ENCODE measurements around the gene SYCP2. TPM values are rescaled to one million over a fixed set of nuclear protein-coding genes. Genes with fewer than 3 reads are reported as not detected.
"Not testable (repeated sequence)": the region's sequence is repeated elsewhere in the genome, so short reads cannot be mapped to it uniquely, and the experiment has no call there.

SYCP2 gene
- total RNA-seq, 1 experiment from 2014 or later, result 1.7 TPM

- DNase-seq (ENCODE audit: low read depth), result no peak
Observed at GRCh38 chr20:59911041-59911440, 22.4 kb downstream of the SYCP2 start.

- DNase-seq (ENCODE audit: low read depth), result no peak
Observed at GRCh38 chr20:59908855-59909254, 24.6 kb downstream of the SYCP2 start.

GRCh38 chr20:59903621-59904020 is 29.8 kb downstream of the SYCP2 start:
- DNase-seq (ENCODE audit: low read depth), result no peak

- no peak for DNase-seq (ENCODE audit: low read depth)
Observed at GRCh38 chr20:59902470-59902869, 31.0 kb downstream of the SYCP2 start.

GRCh38 chr20:59895908-59896307 is 37.5 kb downstream of the SYCP2 start:
- no peak for DNase-seq (ENCODE audit: low read depth)

- no peak for DNase-seq (ENCODE audit: low read depth)
Observed at GRCh38 chr20:59891581-59891980, 41.9 kb downstream of the SYCP2 start.

- not testable (repeated sequence) for DNase-seq (ENCODE audit: low read depth)
Observed at GRCh38 chr20:59890035-59890434, 43.4 kb downstream of the SYCP2 start.

- no peak for DNase-seq (ENCODE audit: low read depth)
Observed at GRCh38 chr20:59888050-59888449, 45.4 kb downstream of the SYCP2 start.

GRCh38 chr20:59884494-59884893 is 48.9 kb downstream of the SYCP2 start:
- DNase-seq (ENCODE audit: low read depth), result no peak

GRCh38 chr20:59880198-59880597 is 53.2 kb downstream of the SYCP2 start:
- DNase-seq (ENCODE audit: low read depth), result no peak

GRCh38 chr20:59873409-59873808 is 60.0 kb downstream of the SYCP2 start:
- no peak for DNase-seq (ENCODE audit: low read depth)

GRCh38 chr20:59871096-59871495 is 62.3 kb downstream of the SYCP2 start:
- DNase-seq (ENCODE audit: low read depth), result no peak

GRCh38 chr20:59866338-59866737 is 67.1 kb downstream of the SYCP2 start:
- DNase-seq (ENCODE audit: low read depth), result no peak

- no peak for DNase-seq (ENCODE audit: low read depth)
Observed at GRCh38 chr20:59864726-59865125, 68.7 kb downstream of the SYCP2 start.

GRCh38 chr20:59863058-59863457 is 70.4 kb downstream of the SYCP2 start:
- DNase-seq (ENCODE audit: low read depth), result no peak

GRCh38 chr20:59861401-59861800 is 72.0 kb downstream of the SYCP2 start:
- DNase-seq (ENCODE audit: low read depth), result no peak

- DNase-seq (ENCODE audit: low read depth), result no peak
Observed at GRCh38 chr20:59858425-59858824, 75.0 kb downstream of the SYCP2 start.

GRCh38 chr20:59857966-59858365 is 75.5 kb downstream of the SYCP2 start:
- DNase-seq (ENCODE audit: low read depth), result no peak

GRCh38 chr20:59856941-59857340 is 76.5 kb downstream of the SYCP2 start:
- not testable (repeated sequence) for DNase-seq (ENCODE audit: low read depth)

GRCh38 chr20:59856526-59856925 is 76.9 kb downstream of the SYCP2 start:
- DNase-seq (ENCODE audit: low read depth), result not testable (repeated sequence)

GRCh38 chr20:59850018-59850641 is 83.3 kb downstream of the SYCP2 start:
- DNase-seq (ENCODE audit: low read depth), result no peak

- no peak for DNase-seq (ENCODE audit: low read depth)
Observed at GRCh38 chr20:59848182-59848581, 85.3 kb downstream of the SYCP2 start.

- DNase-seq (ENCODE audit: low read depth), result no peak
Observed at GRCh38 chr20:59845472-59845871, 88.0 kb downstream of the SYCP2 start.

GRCh38 chr20:59839400-59839799 is 94.0 kb downstream of the SYCP2 start:
- DNase-seq (ENCODE audit: low read depth), result no peak

Measured in Daoy (cell line).